K562 (cell line): ENCODE measurements around the gene TEX53.

ENCODE experiments used
- ARID3B ChIP-seq: fragments of 250-450 bp; sonication (Bioruptor Pico); IDR thresholded peaks from 2 replicates; pipeline ENCODE4 v1.4.0; 2020; ENCODE audit warnings: borderline replicate concordance
- CEBPZ ChIP-seq: fragments of 150-350 bp; IDR thresholded peaks from 2 replicates; pipeline ENCODE4 v1.6.1; 2014; ENCODE audit warnings: low read depth, mild to moderate bottlenecking, low read length, borderline replicate concordance
- CHD4 ChIP-seq: fragments of 200-600 bp; sonication (generic); IDR thresholded peaks from 3 replicates; pipeline ENCODE4 v1.6.1; 2012; ENCODE audit warnings: low read depth, mild to moderate bottlenecking, mixed read lengths, low read length, inconsistent platforms; ENCODE audit not compliant: insufficient read depth, insufficient replicate concordance, poor library complexity, severe bottlenecking
- CREB3 ChIP-seq: fragments of 450-650 bp; conservative IDR thresholded peaks from 2 replicates; pipeline ENCODE4 v1.6.1; 2016; ENCODE audit warnings: missing genetic modification characterization, low read depth, mild to moderate bottlenecking, missing compliant biosample characterization, moderate library complexity
- FOS ChIP-seq: IDR thresholded peaks from 3 replicates; pipeline ENCODE4 v1.6.1; 2011; ENCODE audit not compliant: insufficient read length; ENCODE audit errors: extremely low read depth
- HNRNPK ChIP-seq: fragments of 200-400 bp; formaldehyde crosslinking; IDR thresholded peaks from one replicate; pipeline ENCODE4 v1.6.1; 2018; ENCODE audit warnings: mild to moderate bottlenecking, low read depth, low read length; ENCODE audit not compliant: poor library complexity, severe bottlenecking
- KLF16 ChIP-seq: IDR thresholded peaks from 2 replicates; pipeline ENCODE4 v1.6.1; 2016; ENCODE audit warnings: antibody characterized with exemption
- MBD1 ChIP-seq: fragments of 250-450 bp; sonication (Bioruptor Pico); IDR thresholded peaks from 2 replicates; pipeline ENCODE4 v1.8.0; 2022; ENCODE audit warnings: inconsistent platforms
- SMARCA4 ChIP-seq: fragments of 450-650 bp; IDR thresholded peaks from 2 replicates; pipeline ENCODE4 v1.6.1; 2016
- SPI1 ChIP-seq: IDR thresholded peaks from 2 replicates; pipeline ENCODE4 v1.6.1; 2011; ENCODE audit warnings: low read depth, low read length, control low read depth, borderline replicate concordance

- no peak for TF ChIP-seq CREB3 (tag)
- TF ChIP-seq SMARCA4 = no peak
- no peak for TF ChIP-seq CEBPZ
- TF ChIP-seq MBD1 (CRISPR knock-in tag) = no peak
- TF ChIP-seq CHD4 = no peak
- no peak for TF ChIP-seq HNRNPK
- no peak for TF ChIP-seq ARID3B (CRISPR knock-in tag)
- no peak for TF ChIP-seq KLF16
- TF ChIP-seq SPI1 = no peak
- TF ChIP-seq FOS = no peak
Observed at GRCh38 chr9:114643896-114644295, 13.7 kb downstream of the TEX53 start.
